Liver (tissue), 3 donors: ENCODE data around the gene FYB1.
A peak's percentile ranks its signal among the peaks of the same experiment; 100 is the strongest.

Source experiments
- EGR1 ChIP-seq, 2 donors: IDR thresholded peaks; 2 replicates each; pipeline ENCODE4 v1.6.1; 2016 to 2018; ENCODE audit warnings: antibody characterized with exemption in 2 of 2, low read depth in 2 of 2
- FOXA1 ChIP-seq: IDR thresholded peaks from 2 replicates; pipeline ENCODE4 v1.6.1; 2016; ENCODE audit warnings: antibody characterized with exemption
- HNF4A ChIP-seq, 2 donors: conservative IDR thresholded peaks; 2 replicates each; pipeline ENCODE4 v1.6.1; 2016; ENCODE audit warnings: antibody characterized with exemption in 2 of 2, mild to moderate bottlenecking in 2 of 2
- HNF4G ChIP-seq: IDR thresholded peaks from 2 replicates; pipeline ENCODE4 v1.6.1; 2016; ENCODE audit warnings: antibody characterized with exemption
- JUND ChIP-seq, 2 donors: IDR thresholded peaks; 2 replicates each; pipeline ENCODE4 v1.6.1; 2016; ENCODE audit warnings: antibody characterized with exemption in 2 of 2
- RAD21 ChIP-seq, 2 donors: IDR thresholded peaks; 2 replicates each; pipeline ENCODE4 v1.6.1; 2016; ENCODE audit warnings: antibody characterized with exemption in 2 of 2, mild to moderate bottlenecking in 2 of 2
- RXRA ChIP-seq, 2 donors: IDR thresholded peaks; 2 replicates each; pipeline ENCODE4 v1.6.1; 2017 to 2018; ENCODE audit warnings: antibody characterized with exemption in 2 of 2, mild to moderate bottlenecking in 1 of 2
- TAF1 ChIP-seq: conservative IDR thresholded peaks from 2 replicates; pipeline ENCODE4 v1.6.1; 2016; ENCODE audit warnings: antibody characterized with exemption, mild to moderate bottlenecking
- YY1 ChIP-seq: IDR thresholded peaks from 2 replicates; pipeline ENCODE4 v1.6.1; 2016; ENCODE audit warnings: antibody characterized with exemption, mild to moderate bottlenecking
- TF ChIP-seq, protein P1 (sequence below): fragments of 150-350 bp; IDR thresholded peaks from 2 replicates; pipeline ENCODE4 v1.5.1; 2017; ENCODE audit warnings: improper control_type of control experiment, low read depth, low read length; ENCODE audit not compliant: missing input control
- TF ChIP-seq, protein P2 (sequence below): IDR thresholded peaks from 2 replicates; pipeline ENCODE4 v1.6.1; 2016; ENCODE audit warnings: antibody characterized with exemption
- TF ChIP-seq, protein P3 (sequence below): IDR thresholded peaks from 2 replicates; pipeline ENCODE4 v1.6.1; 2016; ENCODE audit warnings: antibody characterized with exemption
- TF ChIP-seq, protein P4 (sequence below): IDR thresholded peaks from 2 replicates; pipeline ENCODE4 v1.6.1; 2016; ENCODE audit warnings: antibody characterized with exemption
- donor health status: healthy.
- donor health status: healthy.

DNA sequence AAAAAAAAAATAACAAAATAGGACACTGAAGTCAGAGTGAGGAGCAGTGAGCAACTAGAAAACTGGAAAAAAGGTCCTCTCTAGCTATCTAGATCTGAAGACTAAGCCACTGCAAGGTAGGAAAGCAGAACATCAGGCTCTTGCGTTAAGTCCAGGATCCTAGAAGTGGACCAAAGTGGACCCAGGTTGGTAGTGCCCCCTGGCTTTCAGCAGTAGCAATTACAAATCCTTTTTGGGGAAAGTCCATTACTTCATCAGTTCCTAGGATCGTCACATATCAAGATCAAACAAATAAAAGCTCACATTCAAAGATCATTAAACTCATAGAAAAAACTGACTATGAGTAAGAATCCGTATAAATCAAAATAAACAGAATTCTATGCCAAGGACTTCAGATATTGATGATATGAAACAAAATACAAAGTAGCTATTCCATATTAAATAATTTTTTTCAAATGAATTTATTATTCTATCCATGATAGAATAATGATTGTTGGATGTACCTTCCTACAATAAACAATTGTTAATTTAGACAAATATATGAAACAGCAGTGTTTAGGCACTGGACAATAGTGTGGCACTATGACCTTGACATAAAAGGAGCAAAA, 138.7 kb downstream of the FYB1 start:
- TF ChIP-seq, protein P1, sequence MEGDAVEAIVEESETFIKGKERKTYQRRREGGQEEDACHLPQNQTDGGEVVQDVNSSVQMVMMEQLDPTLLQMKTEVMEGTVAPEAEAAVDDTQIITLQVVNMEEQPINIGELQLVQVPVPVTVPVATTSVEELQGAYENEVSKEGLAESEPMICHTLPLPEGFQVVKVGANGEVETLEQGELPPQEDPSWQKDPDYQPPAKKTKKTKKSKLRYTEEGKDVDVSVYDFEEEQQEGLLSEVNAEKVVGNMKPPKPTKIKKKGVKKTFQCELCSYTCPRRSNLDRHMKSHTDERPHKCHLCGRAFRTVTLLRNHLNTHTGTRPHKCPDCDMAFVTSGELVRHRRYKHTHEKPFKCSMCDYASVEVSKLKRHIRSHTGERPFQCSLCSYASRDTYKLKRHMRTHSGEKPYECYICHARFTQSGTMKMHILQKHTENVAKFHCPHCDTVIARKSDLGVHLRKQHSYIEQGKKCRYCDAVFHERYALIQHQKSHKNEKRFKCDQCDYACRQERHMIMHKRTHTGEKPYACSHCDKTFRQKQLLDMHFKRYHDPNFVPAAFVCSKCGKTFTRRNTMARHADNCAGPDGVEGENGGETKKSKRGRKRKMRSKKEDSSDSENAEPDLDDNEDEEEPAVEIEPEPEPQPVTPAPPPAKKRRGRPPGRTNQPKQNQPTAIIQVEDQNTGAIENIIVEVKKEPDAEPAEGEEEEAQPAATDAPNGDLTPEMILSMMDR: peak; percentile 92
- TF ChIP-seq JUND (IDR thresholded peaks at IDR 0.05) (no peak), EGR1 (IDR thresholded peaks at IDR 0.05; ENCODE audit: low read depth in 2 of 2) (no peak), YY1 (no peak), RXRA (IDR thresholded peaks at IDR 0.05) (peak in 1 of 2 donors; percentile 40), RAD21 (IDR thresholded peaks at IDR 0.05) (peak; percentile 94 to 96), TAF1 (no peak), FOXA1 (no peak), HNF4A (conservative IDR thresholded peaks at IDR 0.05) (peak; percentile 36 to 65), HNF4G (no peak)
- TF ChIP-seq, protein P2, sequence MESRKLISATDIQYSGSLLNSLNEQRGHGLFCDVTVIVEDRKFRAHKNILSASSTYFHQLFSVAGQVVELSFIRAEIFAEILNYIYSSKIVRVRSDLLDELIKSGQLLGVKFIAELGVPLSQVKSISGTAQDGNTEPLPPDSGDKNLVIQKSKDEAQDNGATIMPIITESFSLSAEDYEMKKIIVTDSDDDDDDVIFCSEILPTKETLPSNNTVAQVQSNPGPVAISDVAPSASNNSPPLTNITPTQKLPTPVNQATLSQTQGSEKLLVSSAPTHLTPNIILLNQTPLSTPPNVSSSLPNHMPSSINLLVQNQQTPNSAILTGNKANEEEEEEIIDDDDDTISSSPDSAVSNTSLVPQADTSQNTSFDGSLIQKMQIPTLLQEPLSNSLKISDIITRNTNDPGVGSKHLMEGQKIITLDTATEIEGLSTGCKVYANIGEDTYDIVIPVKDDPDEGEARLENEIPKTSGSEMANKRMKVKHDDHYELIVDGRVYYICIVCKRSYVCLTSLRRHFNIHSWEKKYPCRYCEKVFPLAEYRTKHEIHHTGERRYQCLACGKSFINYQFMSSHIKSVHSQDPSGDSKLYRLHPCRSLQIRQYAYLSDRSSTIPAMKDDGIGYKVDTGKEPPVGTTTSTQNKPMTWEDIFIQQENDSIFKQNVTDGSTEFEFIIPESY: no peak
- TF ChIP-seq, protein P3, sequence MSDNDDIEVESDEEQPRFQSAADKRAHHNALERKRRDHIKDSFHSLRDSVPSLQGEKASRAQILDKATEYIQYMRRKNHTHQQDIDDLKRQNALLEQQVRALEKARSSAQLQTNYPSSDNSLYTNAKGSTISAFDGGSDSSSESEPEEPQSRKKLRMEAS: no peak
- TF ChIP-seq, protein P4, sequence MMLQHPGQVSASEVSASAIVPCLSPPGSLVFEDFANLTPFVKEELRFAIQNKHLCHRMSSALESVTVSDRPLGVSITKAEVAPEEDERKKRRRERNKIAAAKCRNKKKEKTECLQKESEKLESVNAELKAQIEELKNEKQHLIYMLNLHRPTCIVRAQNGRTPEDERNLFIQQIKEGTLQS: no peak
